HG02884 (cell line): Measurements from ENCODE around the gene AHR.
"Not testable (repeated sequence)": the region's sequence is repeated elsewhere in the genome, so short reads cannot be mapped to it uniquely, and the experiment has no call there.

Source experiments
- ATAC-seq: cut with Tn5 transposase; IDR thresholded peaks from one replicate; pipeline ENCODE4 v1.9.1; 2021; ENCODE audit warnings: mild to moderate bottlenecking, moderate library complexity; ENCODE audit not compliant: unreplicated experiment

The AHR gene

DNA sequence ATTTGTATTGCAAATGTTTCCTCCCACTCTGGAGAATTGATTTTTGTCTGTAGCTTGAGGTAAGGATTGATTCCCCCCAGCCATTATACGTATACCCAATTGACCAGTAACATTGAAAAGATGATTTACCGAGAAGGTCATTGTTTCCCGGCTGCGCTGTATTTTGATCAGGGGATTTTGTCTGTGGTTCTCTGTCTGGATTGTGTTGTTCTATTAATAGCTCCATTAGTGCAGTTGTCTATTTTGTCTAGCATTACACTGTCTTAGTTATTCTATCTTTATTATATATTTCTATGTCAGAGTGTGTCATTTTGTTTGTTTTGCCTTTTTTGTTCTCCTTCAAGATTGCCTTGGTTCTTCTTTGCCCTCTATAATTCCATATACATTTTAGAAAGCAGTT lies 37.7 kb downstream of the AHR start:
- no peak for ATAC-seq

DNA sequence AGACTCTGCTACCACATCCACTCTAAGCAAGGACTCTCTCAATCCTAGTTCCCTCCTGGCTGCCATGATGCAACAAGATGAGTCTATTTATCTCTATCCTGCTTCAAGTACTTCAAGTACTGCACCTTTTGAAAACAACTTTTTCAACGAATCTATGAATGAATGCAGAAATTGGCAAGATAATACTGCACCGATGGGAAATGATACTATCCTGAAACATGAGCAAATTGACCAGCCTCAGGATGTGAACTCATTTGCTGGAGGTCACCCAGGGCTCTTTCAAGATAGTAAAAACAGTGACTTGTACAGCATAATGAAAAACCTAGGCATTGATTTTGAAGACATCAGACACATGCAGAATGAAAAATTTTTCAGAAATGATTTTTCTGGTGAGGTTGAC lies 40.7 kb downstream of the AHR start:
- ATAC-seq, result no peak

DNA sequence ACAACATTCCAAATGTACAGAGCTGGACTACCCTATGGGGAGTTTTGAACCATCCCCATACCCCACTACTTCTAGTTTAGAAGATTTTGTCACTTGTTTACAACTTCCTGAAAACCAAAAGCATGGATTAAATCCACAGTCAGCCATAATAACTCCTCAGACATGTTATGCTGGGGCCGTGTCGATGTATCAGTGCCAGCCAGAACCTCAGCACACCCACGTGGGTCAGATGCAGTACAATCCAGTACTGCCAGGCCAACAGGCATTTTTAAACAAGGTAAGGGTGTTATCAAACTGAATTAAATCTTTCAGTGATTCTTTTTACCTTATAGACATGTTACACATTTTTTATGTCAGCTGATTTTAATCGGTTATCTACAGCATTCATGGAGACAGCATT lies 41.5 kb downstream of the AHR start:
- ATAC-seq, result no peak

DNA sequence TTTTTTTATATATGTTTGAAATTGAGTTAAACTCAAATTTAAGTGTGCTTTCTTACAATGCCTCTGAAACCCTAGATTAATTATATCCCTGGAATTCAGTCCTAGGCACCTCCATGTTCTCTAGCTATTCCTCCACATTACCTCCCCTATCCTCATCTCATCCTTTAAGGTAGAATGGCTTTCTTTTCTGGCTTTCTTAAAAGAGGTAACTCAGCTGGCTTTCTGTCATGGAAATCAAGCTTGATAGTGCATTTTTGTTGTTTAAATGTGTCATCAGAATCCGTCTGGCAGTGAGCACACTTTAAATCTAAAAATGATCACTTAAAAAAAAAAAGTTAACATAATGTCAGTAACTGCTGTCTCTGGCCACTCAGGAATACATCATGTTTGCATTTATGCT lies 42.2 kb downstream of the AHR start:
- ATAC-seq, result no peak

DNA sequence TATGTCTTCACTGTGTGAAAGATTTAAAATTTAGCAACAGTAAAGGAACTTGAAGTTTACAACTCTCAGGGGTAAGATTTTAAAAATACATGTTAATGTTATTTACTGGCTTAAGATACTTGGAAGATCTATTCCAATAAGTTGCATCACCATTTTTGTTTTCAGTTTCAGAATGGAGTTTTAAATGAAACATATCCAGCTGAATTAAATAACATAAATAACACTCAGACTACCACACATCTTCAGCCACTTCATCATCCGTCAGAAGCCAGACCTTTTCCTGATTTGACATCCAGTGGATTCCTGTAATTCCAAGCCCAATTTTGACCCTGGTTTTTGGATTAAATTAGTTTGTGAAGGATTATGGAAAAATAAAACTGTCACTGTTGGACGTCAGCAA lies 44.3 kb downstream of the AHR start:
- no peak for ATAC-seq

DNA sequence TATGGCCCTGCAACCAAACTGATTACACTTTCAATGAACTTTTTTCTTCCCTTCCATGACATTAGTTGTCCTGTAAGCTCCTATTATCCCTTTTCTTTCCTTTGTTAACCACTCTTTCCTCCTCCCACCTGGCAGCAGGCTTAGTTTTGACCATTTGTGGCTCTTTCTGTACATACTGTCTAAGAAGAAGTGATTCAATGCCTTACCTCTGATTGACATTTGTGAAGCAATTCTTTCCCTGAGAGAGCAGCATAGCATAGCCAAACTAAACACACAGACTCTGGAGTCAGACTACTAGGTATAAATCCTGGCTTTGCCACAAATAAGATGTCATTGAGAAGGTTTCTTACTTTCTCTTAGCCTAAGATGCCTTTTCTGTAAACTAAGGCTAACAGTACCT lies 48.9 kb downstream of the AHR start:
- no peak for ATAC-seq

DNA sequence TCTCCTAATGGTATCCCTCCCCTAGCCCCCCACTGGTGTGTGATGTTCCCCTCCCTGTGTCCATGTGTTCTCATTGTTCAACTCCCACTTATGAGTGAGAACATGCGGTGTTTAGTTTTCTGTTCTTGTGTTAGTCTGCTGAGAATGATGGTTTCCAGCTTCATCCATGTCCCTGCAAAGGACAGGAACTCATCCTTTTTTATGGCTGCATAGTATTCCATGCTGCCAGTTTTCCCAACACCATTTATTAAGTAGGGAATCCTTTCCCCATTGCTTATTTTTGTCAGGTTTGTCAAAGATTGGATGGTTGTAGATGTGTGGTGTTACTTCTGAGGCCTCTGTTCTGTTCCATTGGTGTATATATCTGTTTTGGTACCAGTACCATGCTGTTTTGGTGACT lies 50.5 kb downstream of the AHR start:
- ATAC-seq, result not testable (repeated sequence)

DNA sequence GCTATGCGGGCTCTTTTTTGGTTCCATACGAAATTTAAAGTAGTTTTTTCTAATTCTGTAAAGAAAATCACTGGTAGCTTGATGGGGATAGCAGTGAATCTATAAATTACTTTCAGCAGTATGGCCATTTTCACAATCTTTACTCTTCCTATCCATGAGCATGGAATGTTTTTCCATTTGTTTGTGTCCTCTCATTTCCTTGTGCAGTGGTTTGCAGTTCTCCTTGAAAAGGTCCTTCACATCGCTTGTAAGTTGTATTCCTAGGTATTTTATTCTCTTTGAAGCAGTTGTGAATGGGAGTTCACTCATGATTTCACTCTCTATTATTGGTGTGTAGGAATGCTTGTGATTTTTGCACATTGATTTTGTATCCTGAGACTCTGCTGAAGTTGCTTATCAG lies 51.9 kb downstream of the AHR start:
- not testable (repeated sequence) for ATAC-seq

DNA sequence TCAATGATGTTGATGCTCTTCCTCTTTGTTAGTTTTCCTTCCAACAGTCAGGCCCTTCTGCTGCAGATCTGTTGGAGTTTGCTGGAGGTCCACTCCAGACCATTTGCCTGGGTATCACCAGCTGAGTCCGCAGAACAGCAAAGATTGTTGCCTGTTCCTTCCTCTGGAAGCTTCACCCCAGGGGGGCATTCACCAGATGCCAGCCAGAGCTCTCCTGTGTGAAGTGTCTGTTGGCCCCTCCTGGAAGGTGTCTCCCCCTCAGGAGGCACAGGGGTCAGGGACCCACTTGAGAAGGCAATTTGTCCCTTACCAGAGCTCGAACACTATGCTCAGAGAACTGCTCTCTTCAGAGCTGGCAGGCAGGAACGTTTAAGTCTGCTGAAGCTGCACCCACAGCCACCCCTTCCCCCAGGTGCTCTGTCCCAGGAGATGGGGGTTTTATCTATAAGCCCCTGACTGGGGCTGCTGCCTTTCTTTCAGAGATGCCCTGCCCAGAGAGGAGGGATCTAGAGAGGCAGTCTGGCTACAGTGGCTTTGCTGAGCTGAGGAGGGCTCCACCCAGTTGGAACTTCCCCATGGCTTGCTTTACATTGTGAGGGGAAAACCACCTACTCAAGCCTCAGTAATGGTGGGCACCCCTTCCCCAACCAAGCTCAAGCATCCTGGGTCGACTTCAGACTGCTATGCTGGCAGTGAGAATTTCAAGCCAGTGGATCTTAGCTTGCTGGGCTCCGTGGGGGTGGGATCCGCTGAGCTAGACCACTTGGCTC lies 55.4 kb downstream of the AHR start:
- ATAC-seq, result not testable (repeated sequence)

DNA sequence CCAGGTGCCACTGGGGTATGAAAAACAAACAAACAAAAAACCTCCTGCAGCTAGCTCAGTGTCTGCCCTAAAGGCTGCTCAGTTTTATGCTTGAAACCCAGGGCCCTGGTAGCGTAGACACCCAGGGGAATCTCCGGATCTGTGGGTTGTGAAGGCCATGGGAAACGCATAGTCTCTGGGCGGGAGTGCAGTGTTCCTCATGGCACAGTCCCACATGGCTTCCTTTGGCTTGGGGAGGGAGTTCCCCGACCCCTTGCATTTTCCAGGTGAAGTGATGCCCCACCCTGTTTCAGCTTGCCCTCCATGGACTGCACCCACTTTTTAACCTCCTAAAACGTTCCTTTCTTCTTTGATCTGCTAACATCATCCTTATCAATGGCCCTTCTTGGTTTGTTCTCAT lies 56.0 kb downstream of the AHR start:
- no peak for ATAC-seq

DNA sequence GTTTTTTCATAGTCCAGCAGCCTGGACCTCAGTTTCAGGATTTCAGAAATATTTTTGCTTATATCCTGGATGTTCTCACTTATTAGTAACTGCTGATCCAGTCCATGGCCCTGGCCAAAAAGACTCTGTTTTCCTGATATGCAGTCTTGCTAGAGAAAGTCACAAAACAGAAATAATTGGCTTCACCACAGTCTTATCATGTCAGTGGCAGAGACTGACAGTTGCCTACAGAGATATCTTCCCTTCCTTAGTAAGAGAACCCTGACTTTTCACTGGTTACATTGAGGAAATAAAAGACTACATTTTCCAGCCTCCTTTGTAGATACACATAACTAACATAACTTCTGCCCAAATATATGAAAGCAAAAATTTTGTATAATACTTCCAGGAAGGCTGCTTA lies 56.6 kb downstream of the AHR start:
- no peak for ATAC-seq

DNA sequence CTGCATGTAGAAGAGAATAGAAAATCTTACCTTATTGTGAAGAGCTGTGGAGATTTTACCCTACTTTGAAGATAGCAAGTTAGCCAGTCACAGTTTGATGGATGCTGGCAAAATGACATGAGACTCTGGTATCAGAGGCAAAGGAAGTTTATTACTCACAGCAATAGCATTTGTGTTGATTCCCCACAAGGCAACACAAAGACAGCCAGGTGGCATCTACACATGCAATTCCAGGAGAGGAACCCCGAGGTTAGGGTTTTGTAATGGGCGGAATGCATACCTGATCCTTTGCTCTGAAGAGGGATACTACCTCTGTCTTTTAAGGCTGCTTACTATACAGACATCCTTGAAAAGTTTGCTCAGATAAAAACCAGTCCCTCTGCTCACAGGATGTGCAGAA lies 59.5 kb downstream of the AHR start:
- ATAC-seq, result no peak

DNA sequence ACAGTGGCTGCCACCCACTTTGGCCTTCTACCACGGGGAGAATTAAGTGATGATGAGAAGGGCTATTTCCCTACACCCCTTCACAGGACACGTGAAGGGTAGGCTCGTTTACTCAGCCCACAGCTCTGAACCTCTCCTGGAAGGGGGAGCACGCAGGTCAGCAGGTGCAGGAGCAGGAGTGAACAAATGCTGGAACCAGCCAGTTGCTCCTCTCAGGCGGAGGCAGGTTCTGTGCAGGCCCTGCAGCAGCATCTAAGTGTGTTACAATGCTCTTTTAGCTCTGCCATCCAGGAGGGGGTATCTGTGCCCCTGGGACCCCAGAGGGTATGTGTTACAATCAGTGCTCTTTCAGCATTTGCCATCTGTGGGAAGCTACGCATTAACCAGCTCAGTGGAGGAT lies 61.2 kb downstream of the AHR start:
- ATAC-seq, result no peak

DNA sequence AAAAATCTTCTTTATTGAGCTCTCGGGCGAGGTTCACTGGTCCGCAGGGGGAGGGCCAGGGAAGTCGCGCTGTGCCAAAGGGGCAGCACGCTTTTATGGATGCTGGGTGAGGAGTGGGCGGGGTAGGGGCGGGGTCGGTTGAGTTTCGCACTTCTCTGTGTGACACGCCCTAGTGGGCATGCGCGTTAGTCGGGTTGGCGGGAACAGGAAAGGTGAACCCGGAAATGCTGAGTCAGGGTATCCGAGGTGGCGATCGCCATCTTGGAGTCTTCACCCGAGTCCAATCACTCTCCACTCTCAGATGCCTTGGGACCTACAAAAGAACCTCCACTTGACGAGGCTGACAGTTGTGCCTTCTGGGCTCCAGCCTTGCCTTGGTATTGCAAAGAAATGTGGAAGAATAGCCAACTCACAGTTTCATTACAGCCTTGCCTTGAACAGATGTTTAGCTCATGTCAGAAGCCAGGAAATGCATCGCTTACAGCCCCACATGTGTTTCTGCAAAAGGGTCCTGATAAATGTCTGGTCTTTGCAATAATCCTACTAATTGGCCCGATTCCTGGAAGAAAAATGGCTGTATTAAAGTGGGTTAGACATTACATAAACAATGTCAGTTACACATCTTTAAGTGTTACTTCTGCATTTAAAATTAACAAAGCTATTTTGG lies 64.1 kb downstream of the AHR start:
- no peak for ATAC-seq

DNA sequence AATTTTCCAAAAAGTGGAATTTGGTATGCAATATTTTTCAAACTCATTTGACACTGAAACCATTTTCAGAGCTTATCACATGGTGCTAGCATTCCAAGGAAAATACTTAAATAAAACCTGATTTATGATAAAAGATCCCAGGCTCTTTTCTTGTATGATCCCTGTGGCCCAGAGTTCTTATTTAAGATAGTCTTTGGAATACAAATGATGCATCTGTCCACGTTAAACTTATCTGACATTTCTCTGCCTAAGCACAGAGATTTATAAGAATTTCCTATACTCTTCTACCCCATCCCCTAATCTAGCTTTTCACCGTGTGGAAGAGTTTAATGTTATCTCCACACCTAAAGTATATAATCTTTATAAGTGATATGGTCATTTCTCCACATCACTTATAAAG lies 66.2 kb downstream of the AHR start:
- ATAC-seq, result no peak

DNA sequence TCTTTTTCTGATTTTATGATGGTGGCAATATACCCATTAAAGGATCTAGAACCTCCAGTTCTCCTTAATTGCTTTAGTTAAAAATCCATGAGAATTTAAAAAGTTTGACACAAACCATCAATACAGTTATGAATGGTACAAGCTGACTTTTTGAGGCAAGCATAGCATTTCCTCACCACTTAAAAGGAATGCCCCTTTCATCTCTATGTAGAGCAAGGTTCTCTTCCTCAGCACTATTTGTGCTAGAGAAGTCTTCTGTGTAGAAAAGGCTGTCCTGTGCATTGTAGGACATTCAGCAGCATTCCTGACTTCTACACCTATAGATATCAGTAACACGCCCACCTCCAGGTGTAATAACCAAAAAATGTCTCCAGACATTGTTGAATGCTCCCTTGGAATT lies 67.3 kb downstream of the AHR start:
- no peak for ATAC-seq

DNA sequence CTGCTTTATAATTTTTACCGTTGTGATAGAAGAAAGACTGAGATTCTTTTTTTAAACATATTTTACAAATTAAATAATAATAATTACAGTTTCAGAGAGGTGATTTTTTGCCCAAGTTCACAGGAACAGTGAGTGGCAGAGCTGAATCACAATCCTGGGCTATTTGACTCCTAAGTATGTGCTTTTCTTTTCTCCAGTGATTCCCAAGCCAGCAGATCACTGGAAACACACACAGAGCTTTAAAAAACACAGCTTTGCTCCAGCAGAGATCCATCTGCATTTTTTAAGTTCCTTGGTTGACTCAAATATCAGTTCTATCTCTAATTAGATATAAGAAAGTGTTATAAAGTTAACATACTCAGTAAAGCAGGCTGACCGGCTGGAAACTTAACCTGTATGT lies 69.0 kb downstream of the AHR start:
- no peak for ATAC-seq

DNA sequence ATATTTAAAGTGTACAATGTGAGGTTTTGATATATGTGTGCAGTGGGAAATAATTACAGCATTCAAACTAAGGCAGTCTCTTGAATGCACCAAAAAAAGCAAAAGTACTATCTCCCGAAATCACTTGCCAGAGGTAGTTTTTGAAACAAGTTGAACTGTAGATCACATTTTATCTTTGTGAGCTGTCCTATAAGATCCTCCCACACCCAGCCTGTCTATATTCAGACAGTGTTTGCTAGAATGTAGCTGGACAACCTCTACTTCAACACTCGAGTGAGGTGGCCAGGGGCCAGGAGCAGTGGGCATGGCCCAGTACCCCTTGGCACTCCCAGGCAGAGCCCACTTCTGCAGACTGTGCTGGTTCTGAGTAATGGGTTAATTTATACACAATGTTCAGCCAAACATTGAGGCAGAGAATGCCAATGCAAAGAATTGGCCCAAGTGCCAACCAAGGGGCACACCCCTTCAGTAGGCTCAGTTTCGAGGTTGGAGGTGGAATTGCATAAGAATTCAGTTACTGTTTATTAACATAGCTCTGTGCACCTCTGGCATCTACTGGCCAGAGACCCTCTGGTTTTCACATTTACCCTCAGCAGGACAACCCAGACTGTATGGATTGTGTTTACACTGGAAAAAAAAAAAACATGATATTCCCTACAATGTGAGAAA lies 70.5 kb downstream of the AHR start:
- ATAC-seq, result no peak

DNA sequence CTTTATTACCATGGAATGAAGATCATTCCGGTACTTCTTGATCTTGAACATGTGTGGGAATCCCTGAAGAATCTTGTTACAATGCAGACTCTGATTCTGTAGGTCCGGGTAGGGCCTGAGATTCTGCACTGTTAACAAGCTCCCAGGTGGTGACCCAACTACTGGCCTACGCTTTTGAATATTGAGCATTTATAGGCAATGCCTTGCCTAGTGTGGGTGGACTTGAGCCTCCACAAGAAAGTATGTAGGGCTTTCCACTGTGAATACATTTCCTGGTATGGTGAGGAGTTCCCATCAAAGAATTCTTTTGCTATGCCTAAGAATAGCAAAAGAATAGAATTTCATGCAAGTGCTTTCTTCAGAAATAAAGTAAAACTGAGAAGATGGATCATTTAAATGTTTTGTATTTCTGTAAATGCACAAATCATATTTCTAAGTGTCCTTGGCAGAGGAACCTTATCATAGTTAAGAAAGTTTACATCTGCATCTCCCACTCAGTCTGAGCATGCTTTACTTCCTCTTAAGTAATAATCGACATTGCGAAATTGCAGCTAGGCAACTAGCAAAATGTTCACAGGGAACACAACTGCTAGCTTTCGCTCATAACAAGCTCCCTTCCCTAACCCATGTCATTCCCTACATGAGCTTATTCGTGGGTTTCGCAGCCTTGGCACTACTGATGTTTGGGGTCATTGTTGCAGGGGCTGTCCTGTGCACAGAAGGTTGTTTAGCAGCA lies 71.4 kb downstream of the AHR start:
- ATAC-seq, result no peak

DNA sequence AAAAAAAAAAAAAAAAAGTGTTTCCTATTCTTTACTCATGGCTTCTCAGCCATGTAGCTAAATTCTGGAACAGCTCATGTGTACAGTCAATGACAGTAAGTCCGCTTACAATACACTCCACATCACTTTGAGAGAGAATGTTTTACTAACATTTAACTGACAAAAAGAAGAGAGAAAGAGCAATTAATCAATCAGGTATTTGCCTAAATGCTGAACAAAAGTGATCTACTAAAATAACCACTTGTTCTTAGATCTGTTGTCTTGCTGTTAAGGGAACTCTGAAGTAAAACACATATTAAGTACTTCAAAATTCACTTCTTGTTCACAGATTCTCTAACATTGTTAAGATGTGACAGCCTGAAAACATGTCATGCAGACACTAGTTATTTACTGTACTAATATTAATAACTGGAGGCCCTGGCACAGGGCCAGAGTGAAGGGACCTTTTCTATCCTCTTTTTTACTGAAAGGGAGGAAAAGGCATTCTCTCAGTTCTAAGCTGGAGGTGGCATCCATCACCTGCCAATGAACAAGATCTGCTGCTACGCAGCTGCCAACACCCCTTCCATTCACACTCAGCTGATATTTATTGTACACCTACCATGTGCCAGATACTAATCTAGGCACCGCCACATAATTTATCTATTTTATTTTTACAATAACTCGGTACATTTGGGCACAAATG lies 72.6 kb downstream of the AHR start:
- ATAC-seq, result no peak
